Measurements from ENCODE around the gene ZSCAN31. TPM values are rescaled to one million over a fixed set of nuclear protein-coding genes. Genes with fewer than 3 reads are reported as not detected.

The ZSCAN31 gene
- total and polyA plus RNA-seq, 9 of the 15 experiments (the other 6 are each of a cell fraction or from before 2014, with no cell fraction given) = 3.9 to 12.1 (median 7.0) TPM

- TF ChIP-seq NFATC3 (IDR thresholded peaks at IDR 0.05) (no peak), PTTG1 (tag; IDR thresholded peaks at IDR 0.05; ENCODE audit: low read depth) (no peak), ZFX (CRISPR knock-in tag; IDR thresholded peaks at IDR 0.05) (no peak), ZNF444 (CRISPR knock-in tag; IDR thresholded peaks at IDR 0.05) (no peak), JUND (IDR thresholded peaks at IDR 0.05; ENCODE audit: borderline replicate concordance, low read depth, low read length) (peak; percentile 19; the same call in 1 of the 2 replicates), JUND (tag; IDR thresholded peaks at IDR 0.05; ENCODE audit: borderline replicate concordance, low read depth, low read length) (peak; percentile 40; the same call in 1 of the 3 replicates), SMARCC2 (IDR thresholded peaks at IDR 0.05; ENCODE audit: low read depth) (0 out of 2 replicates have a peak, but pooled peaks have one; percentile 26), ELF2 (CRISPR knock-in tag; IDR thresholded peaks at IDR 0.05) (no peak), ZNF584 (CRISPR knock-in tag; IDR thresholded peaks at IDR 0.05; ENCODE audit: low read depth) (no peak), SMARCA4 (IDR thresholded peaks at IDR 0.05) (peak; percentile 58; the same call in 1 of the 2 replicates), ATF3 (IDR thresholded peaks at IDR 0.05) (no peak), ATF3 (CRISPR knock-in tag; conservative IDR thresholded peaks at IDR 0.05) (peak; percentile 55; the same call in 1 of the 2 replicates), LEF1 (IDR thresholded peaks at IDR 0.05) (no peak), ZNF347 (CRISPR knock-in tag; IDR thresholded peaks at IDR 0.05; ENCODE audit: low read depth) (no peak), SMAD4 (CRISPR knock-in tag; conservative IDR thresholded peaks at IDR 0.05) (no peak), SIN3B (IDR thresholded peaks at IDR 0.05; ENCODE audit: low read depth) (no peak), ZNF124 (CRISPR knock-in tag; IDR thresholded peaks at IDR 0.05) (no peak), U2AF2 (optimal IDR thresholded peaks at IDR 0.05; ENCODE audit: low read depth, low read length) (no peak), HNRNPUL1 (IDR thresholded peaks at IDR 0.05; ENCODE audit: low read length) (no peak)
- TF ChIP-seq, protein P1, sequence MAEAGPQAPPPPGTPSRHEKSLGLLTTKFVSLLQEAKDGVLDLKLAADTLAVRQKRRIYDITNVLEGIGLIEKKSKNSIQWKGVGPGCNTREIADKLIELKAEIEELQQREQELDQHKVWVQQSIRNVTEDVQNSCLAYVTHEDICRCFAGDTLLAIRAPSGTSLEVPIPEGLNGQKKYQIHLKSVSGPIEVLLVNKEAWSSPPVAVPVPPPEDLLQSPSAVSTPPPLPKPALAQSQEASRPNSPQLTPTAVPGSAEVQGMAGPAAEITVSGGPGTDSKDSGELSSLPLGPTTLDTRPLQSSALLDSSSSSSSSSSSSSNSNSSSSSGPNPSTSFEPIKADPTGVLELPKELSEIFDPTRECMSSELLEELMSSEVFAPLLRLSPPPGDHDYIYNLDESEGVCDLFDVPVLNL (CRISPR knock-in tag; IDR thresholded peaks at IDR 0.05; ENCODE audit: low read depth) = no peak
- TF ChIP-seq, protein P2, sequence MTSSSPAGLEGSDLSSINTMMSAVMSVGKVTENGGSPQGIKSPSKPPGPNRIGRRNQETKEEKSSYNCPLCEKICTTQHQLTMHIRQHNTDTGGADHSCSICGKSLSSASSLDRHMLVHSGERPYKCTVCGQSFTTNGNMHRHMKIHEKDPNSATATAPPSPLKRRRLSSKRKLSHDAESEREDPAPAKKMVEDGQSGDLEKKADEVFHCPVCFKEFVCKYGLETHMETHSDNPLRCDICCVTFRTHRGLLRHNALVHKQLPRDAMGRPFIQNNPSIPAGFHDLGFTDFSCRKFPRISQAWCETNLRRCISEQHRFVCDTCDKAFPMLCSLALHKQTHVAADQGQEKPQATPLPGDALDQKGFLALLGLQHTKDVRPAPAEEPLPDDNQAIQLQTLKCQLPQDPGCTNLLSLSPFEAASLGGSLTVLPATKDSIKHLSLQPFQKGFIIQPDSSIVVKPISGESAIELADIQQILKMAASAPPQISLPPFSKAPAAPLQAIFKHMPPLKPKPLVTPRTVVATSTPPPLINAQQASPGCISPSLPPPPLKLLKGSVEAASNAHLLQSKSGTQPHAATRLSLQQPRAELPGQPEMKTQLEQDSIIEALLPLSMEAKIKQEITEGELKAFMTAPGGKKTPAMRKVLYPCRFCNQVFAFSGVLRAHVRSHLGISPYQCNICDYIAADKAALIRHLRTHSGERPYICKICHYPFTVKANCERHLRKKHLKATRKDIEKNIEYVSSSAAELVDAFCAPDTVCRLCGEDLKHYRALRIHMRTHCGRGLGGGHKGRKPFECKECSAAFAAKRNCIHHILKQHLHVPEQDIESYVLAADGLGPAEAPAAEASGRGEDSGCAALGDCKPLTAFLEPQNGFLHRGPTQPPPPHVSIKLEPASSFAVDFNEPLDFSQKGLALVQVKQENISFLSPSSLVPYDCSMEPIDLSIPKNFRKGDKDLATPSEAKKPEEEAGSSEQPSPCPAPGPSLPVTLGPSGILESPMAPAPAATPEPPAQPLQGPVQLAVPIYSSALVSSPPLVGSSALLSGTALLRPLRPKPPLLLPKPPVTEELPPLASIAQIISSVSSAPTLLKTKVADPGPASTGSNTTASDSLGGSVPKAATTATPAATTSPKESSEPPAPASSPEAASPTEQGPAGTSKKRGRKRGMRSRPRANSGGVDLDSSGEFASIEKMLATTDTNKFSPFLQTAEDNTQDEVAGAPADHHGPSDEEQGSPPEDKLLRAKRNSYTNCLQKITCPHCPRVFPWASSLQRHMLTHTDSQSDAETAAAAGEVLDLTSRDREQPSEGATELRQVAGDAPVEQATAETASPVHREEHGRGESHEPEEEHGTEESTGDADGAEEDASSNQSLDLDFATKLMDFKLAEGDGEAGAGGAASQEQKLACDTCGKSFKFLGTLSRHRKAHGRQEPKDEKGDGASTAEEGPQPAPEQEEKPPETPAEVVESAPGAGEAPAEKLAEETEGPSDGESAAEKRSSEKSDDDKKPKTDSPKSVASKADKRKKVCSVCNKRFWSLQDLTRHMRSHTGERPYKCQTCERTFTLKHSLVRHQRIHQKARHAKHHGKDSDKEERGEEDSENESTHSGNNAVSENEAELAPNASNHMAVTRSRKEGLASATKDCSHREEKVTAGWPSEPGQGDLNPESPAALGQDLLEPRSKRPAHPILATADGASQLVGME (CRISPR knock-in tag; IDR thresholded peaks at IDR 0.05) = no peak
Measured at GRCh38 chr6:28315628-28316027, 20.3 kb downstream of the ZSCAN31 start (continued).

Measured in K562 (cell line).